IMR-90 (cell line): ENCODE measurements around the gene SLC18A2. TPM values are rescaled to one million over a fixed set of nuclear protein-coding genes. Genes with fewer than 3 reads are reported as not detected.

Experiments
- ATAC-seq: fragments of 200-7000 bp; cut with Tn5 transposase; 2 replicates; pipeline ENCODE4 v1.9.1; 2020; ENCODE audit warnings: low read depth, mild to moderate bottlenecking, moderate library complexity
- BruUV-seq: library from RNA; stranded (reverse); fragments of 400-500 nt; replicated peaks from 2 replicates; lab custom pipeline; 2021; lab: Mats Ljungman, UMichigan
- CTCF ChIA-PET: fragments of 300-600 bp; formaldehyde crosslinking; extraction: SDS; loops from one replicate; lab custom pipeline; 2021; ENCODE audit warnings: antibody characterized with exemption; lab: Yijun Ruan, JAX
- POLR2A ChIA-PET: fragments of 300-600 bp; sonication (Branson Sonifier 250); formaldehyde crosslinking; loops from one replicate; lab custom pipeline; 2022; ENCODE audit warnings: antibody characterized with exemption; ENCODE audit not compliant: unreplicated experiment; lab: Charles Lee
- DNase-seq: peaks from one replicate; pipeline ENCODE4 v3.0.0; 2013
- H2AFZ ChIP-seq: replicated peaks from 2 replicates; pipeline ENCODE3; 2013; ENCODE audit warnings: low read length, mild to moderate bottlenecking; ENCODE audit not compliant: poor library complexity
- H2AK5ac ChIP-seq: 2 replicates; pipeline ENCODE4 v1.6.1; 2013; ENCODE audit warnings: low read depth, low read length, inconsistent platforms
- H2AK9ac ChIP-seq: replicated peaks from 2 replicates; pipeline ENCODE3; 2013; ENCODE audit warnings: mild to moderate bottlenecking, low read depth, low read length, moderate library complexity; ENCODE audit not compliant: poor library complexity
- H2BK120ac ChIP-seq: 2 replicates; pipeline ENCODE4 v1.6.1; 2013; ENCODE audit warnings: low read depth, low read length, inconsistent platforms
- H2BK15ac ChIP-seq: 3 replicates; pipeline ENCODE4 v1.6.1; 2013; ENCODE audit warnings: low read depth, low read length, inconsistent platforms
- H2BK20ac ChIP-seq: 2 replicates; pipeline ENCODE4 v1.6.1; 2013; ENCODE audit warnings: low read depth, mild to moderate bottlenecking, inconsistent platforms, low read length, moderate library complexity
- H2BK5ac ChIP-seq: 2 replicates; pipeline ENCODE4 v1.6.1; 2013; ENCODE audit warnings: mild to moderate bottlenecking, low read depth, low read length, inconsistent platforms; ENCODE audit not compliant: poor library complexity, severe bottlenecking
- H3K14ac ChIP-seq: replicated peaks from 2 replicates; pipeline ENCODE4 v1.6.1; 2013; ENCODE audit warnings: low read depth, low read length, inconsistent platforms
- H3K18ac ChIP-seq: 2 replicates; pipeline ENCODE4 v1.6.1; 2013; ENCODE audit warnings: low read depth, low read length, control low read depth
- H3K23ac ChIP-seq: 2 replicates; pipeline ENCODE4 v1.6.1; 2013; ENCODE audit warnings: low read depth, low read length, inconsistent platforms
- H3K27ac ChIP-seq: 2 replicates; pipeline ENCODE4 v1.5.1; 2013; ENCODE audit warnings: mild to moderate bottlenecking, control low read depth, low read length; ENCODE audit not compliant: insufficient read depth
- H3K27me3 ChIP-seq: 2 replicates; pipeline ENCODE4 v1.6.1; 2013; ENCODE audit warnings: low read length; ENCODE audit not compliant: control insufficient read depth, insufficient read depth
- H3K36me3 ChIP-seq: 2 replicates; pipeline ENCODE4 v1.6.1; 2013; ENCODE audit warnings: low read length, mixed read lengths; ENCODE audit not compliant: control insufficient read depth, insufficient read depth
- H3K4ac ChIP-seq: 2 replicates; pipeline ENCODE4 v1.6.1; 2013; ENCODE audit warnings: low read depth, low read length, inconsistent platforms
- H3K4me1 ChIP-seq: 2 replicates; pipeline ENCODE4 v1.6.1; 2013; ENCODE audit warnings: low read length, mixed read lengths; ENCODE audit not compliant: control insufficient read depth, insufficient read depth
- H3K4me2 ChIP-seq: 2 replicates; pipeline ENCODE4 v1.6.1; 2013; ENCODE audit warnings: low read depth, mild to moderate bottlenecking, control low read depth, low read length, moderate library complexity
- H3K4me3 ChIP-seq: 2 replicates; pipeline ENCODE4 v1.5.1; 2013; ENCODE audit warnings: low read depth, mild to moderate bottlenecking, control low read depth, low read length, moderate library complexity; ENCODE audit not compliant: insufficient read depth
- H3K56ac ChIP-seq: 2 replicates; pipeline ENCODE4 v1.6.1; 2013; ENCODE audit warnings: low read length, inconsistent platforms; ENCODE audit not compliant: insufficient read depth; ENCODE audit errors: extremely low read depth
- H3K79me1 ChIP-seq, 2 experiments: 2 replicates each; pipeline ENCODE4 v1.6.1; 2013; ENCODE audit warnings: low read length in 2 of 2, inconsistent platforms in 1 of 2, low read depth in 1 of 2
- H3K9ac ChIP-seq: 2 replicates; pipeline ENCODE4 v1.6.1; 2013; ENCODE audit warnings: low read depth, low read length, control low read depth
- H3K9me1 ChIP-seq: 2 replicates; pipeline ENCODE4 v1.6.1; 2013; ENCODE audit warnings: low read length, inconsistent platforms; ENCODE audit not compliant: insufficient read depth
- H3K9me3 ChIP-seq: 2 replicates; pipeline ENCODE4 v1.6.1; 2013; ENCODE audit warnings: low read length; ENCODE audit not compliant: control insufficient read depth, insufficient read depth
- H4K20me1 ChIP-seq: 2 replicates; pipeline ENCODE4 v1.6.1; 2013; ENCODE audit warnings: low read length, inconsistent platforms; ENCODE audit not compliant: insufficient read depth
- H4K5ac ChIP-seq: 2 replicates; pipeline ENCODE4 v1.6.1; 2013; ENCODE audit warnings: mild to moderate bottlenecking, low read depth, low read length, control low read depth
- H4K8ac ChIP-seq, 2 experiments: 2 replicates each; pipeline ENCODE4 v1.6.1; 2013; ENCODE audit warnings: low read depth in 2 of 2, low read length in 2 of 2, control low read depth in 1 of 2, inconsistent platforms in 1 of 2
- H4K91ac ChIP-seq: 2 replicates; pipeline ENCODE4 v1.6.1; 2013; ENCODE audit warnings: low read depth, low read length, inconsistent platforms; ENCODE audit not compliant: insufficient read depth
- BHLHE40 ChIP-seq: fragments of 150-350 bp; IDR thresholded peaks from 2 replicates; pipeline ENCODE4 v1.6.1; 2016; ENCODE audit warnings: mild to moderate bottlenecking, low read depth, low read length
- CEBPB ChIP-seq: IDR thresholded peaks from 2 replicates; pipeline ENCODE4 v1.6.1; 2012; ENCODE audit warnings: low read depth, low read length, improper control_type of control experiment
- CHD1 ChIP-seq: IDR thresholded peaks from 2 replicates; pipeline ENCODE4 v1.6.1; 2012; ENCODE audit warnings: low read depth, low read length, improper control_type of control experiment
- FOS ChIP-seq: fragments of 150-350 bp; IDR thresholded peaks from 2 replicates; pipeline ENCODE4 v1.6.1; 2016; ENCODE audit warnings: low read depth, low read length
- MAFK ChIP-seq: IDR thresholded peaks from 2 replicates; pipeline ENCODE4 v1.6.1; 2012; ENCODE audit warnings: low read depth, low read length, improper control_type of control experiment
- MXI1 ChIP-seq: IDR thresholded peaks from 2 replicates; pipeline ENCODE4 v1.6.1; 2012; ENCODE audit warnings: low read depth, mild to moderate bottlenecking, low read length, moderate library complexity, borderline replicate concordance
- NFE2L2 ChIP-seq: fragments of 150-350 bp; IDR thresholded peaks from 2 replicates; pipeline ENCODE4 v1.6.1; 2016; ENCODE audit warnings: low read depth, mild to moderate bottlenecking, low read length
- POLR2A ChIP-seq: IDR thresholded peaks from 2 replicates; pipeline ENCODE4 v1.6.1; 2012; ENCODE audit warnings: mild to moderate bottlenecking, low read depth, low read length
- RAD21 ChIP-seq: IDR thresholded peaks from 2 replicates; pipeline ENCODE4 v1.6.1; 2012; ENCODE audit warnings: low read length, improper control_type of control experiment
- WGBS, 2 experiments: methylation state at CpG; one replicate each; pipeline versions ENCODE4 v1.1.5 to v1.1.7; 2013; ENCODE audit warnings: missing lambda C conversion rate in 2 of 2; ENCODE audit not compliant: insufficient read length in 1 of 2; ENCODE audit errors: extremely low coverage in 2 of 2; 5-methylcytosine and 5-hydroxymethylcytosine counted together
- dilution Hi-C: fragments of 300-500 bp; cut with HindIII; formaldehyde crosslinking; loops from one replicate; pipeline ENCODE4 v1.14.3; 2018; ENCODE audit warnings: low sequenced_read_pairs; ENCODE audit not compliant: unreplicated experiment
- in situ Hi-C: fragments of 300-500 bp; cut with MboI; formaldehyde crosslinking; loops from 3 replicates; pipeline ENCODE4 v1.14.3; 2019; ENCODE audit warnings: low sequenced_read_pairs, inconsistent platforms, mixed read lengths
- intact Hi-C: fragments of 100-400 bp; cut with micrococcal nuclease; formaldehyde crosslinking; loops from 2 replicates; pipeline ENCODE4 v1.10.0; 2022
- polyA plus RNA-seq, 3 experiments: library from polyadenylated mRNA; depleted of rRNA; stranded (reverse); fragments of >200 nt; gene quantifications; 2 replicates each; pipeline ENCODE4 v1.2.3, GENCODE V29; 2012; ENCODE audit warnings: low replicate concordance in 1 of 3
- total RNA-seq: library from RNA; depleted of rRNA; stranded (reverse); fragments of >200 nt; gene quantifications from 2 replicates; pipeline ENCODE4 v1.2.3, GENCODE V29; 2012
- TF ChIP-seq, protein P1 (sequence below): fragments of 150-350 bp; IDR thresholded peaks from 2 replicates; pipeline ENCODE4 v1.6.1; 2017; ENCODE audit warnings: mild to moderate bottlenecking, antibody characterized with exemption, low read length, low read depth
- TF ChIP-seq, protein P2 (sequence below): fragments of 150-350 bp; IDR thresholded peaks from 2 replicates; pipeline ENCODE4 v1.6.1; 2016; ENCODE audit warnings: low read depth, mild to moderate bottlenecking, low read length, moderate library complexity, borderline replicate concordance

SLC18A2 gene
- total and polyA plus RNA-seq, 2 of the 4 experiments (the other 2 are of a cell fraction): not detected

DNA sequence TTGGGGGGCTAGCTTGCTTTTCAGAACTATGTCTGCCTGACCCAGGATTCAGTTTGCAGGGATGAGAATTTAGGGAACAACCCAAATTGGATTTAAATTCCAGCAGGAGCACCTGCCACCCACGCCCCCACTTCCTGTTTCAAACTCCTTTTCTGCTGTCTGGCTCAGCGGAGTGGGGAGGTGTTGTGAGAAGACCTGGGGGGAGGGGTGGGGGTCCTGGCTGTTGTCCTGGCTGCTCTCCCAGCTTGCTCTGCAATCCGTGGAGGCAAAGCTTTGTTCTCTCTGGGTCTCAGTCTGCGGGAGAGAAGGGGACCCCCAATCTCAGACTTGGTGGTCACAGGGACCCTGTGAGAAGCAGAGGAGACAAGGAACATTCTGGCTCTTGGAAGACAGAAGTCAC is 42.8 kb upstream of the SLC18A2 start:
- H3K4me1 ChIP-seq: no peaks in the 10 kb centered on the region
- WGBS, 2 experiments: 10% methylated on average over 2 of the region's 4 CpGs; no CpG with 5 or more reads in 1 of the 2 experiments
- in situ Hi-C loops (no loop called here), dilution Hi-C loops (no loop called here), intact Hi-C loops (no loop called here)
- ChIA-PET CTCF (interaction anchor here (0.6 kb wide), 1 partner anchor 221 kb away, joined by 3 read pairs; no protein-coding TSS in a partner anchor), POLR2A (no interaction called here)
- H3K14ac ChIP-seq: no peak overlapping the region
- no peak overlapping the region for H3K56ac ChIP-seq
- H3K23ac ChIP-seq: no peak overlapping the region
- H3K27me3 ChIP-seq: no peaks in the 10 kb centered on the region
- H3K79me1 ChIP-seq: no peaks in the 10 kb centered on the region
- no peaks in the 10 kb centered on the region for H3K9me1 ChIP-seq
- ATAC-seq (no peak), DNase-seq (no peak)
- no peak overlapping the region for H4K91ac ChIP-seq
- H3K27ac ChIP-seq: no peak overlapping the region
- H3K9ac ChIP-seq: no peak overlapping the region
- no peak overlapping the region for H4K5ac ChIP-seq
- no TSS peak for BruUV-seq
- H3K18ac ChIP-seq: no peak overlapping the region
- H2AK9ac ChIP-seq: no peak overlapping the region
- no peaks in the 10 kb centered on the region for H3K36me3 ChIP-seq
- H2BK120ac ChIP-seq: no peak overlapping the region
- no peak overlapping the region for H2BK5ac ChIP-seq
- no peak overlapping the region for H2AK5ac ChIP-seq
- H4K8ac ChIP-seq: no peak overlapping the region
- no peaks in the 10 kb centered on the region for H4K20me1 ChIP-seq
- H3K9me3 ChIP-seq: no peaks in the 10 kb centered on the region
- H2AFZ ChIP-seq: no peak overlapping the region
- H3K4ac ChIP-seq: no peak overlapping the region
- no peak overlapping the region for H3K4me3 ChIP-seq
- no peak overlapping the region for H3K4me2 ChIP-seq
- H2BK15ac ChIP-seq: no peak overlapping the region
- H2BK20ac ChIP-seq: no peak overlapping the region
- TF ChIP-seq NFE2L2 (no peak), MAFK (no peak), CEBPB (no peak), FOS (no peak), POLR2A (no peak), BHLHE40 (no peak), RAD21 (no peak), MXI1 (no peak), CHD1 (no peak)
- TF ChIP-seq, protein P1, sequence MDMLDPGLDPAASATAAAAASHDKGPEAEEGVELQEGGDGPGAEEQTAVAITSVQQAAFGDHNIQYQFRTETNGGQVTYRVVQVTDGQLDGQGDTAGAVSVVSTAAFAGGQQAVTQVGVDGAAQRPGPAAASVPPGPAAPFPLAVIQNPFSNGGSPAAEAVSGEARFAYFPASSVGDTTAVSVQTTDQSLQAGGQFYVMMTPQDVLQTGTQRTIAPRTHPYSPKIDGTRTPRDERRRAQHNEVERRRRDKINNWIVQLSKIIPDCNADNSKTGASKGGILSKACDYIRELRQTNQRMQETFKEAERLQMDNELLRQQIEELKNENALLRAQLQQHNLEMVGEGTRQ: no peak
- TF ChIP-seq, protein P2, sequence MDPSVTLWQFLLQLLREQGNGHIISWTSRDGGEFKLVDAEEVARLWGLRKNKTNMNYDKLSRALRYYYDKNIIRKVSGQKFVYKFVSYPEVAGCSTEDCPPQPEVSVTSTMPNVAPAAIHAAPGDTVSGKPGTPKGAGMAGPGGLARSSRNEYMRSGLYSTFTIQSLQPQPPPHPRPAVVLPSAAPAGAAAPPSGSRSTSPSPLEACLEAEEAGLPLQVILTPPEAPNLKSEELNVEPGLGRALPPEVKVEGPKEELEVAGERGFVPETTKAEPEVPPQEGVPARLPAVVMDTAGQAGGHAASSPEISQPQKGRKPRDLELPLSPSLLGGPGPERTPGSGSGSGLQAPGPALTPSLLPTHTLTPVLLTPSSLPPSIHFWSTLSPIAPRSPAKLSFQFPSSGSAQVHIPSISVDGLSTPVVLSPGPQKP: no peak
